GM18520 (cell line): ENCODE results near the gene RASL10B.
"Not testable (repeated sequence)": the region's sequence is repeated elsewhere in the genome, so short reads cannot be mapped to it uniquely, and the experiment has no call there.

ENCODE experiments used
- ATAC-seq: cut with Tn5 transposase; IDR thresholded peaks from one replicate; pipeline ENCODE4 v1.9.1; 2021; ENCODE audit not compliant: unreplicated experiment

RASL10B gene

GRCh38 chr17:35740997-35741931 lies 9.8 kb downstream of the RASL10B start:
- no peak for ATAC-seq

- no peak for ATAC-seq
Observed at GRCh38 chr17:35742496-35742895, 11.1 kb downstream of the RASL10B start.

- ATAC-seq, result no peak
Observed at GRCh38 chr17:35742896-35743477, 11.5 kb downstream of the RASL10B start.

DNA sequence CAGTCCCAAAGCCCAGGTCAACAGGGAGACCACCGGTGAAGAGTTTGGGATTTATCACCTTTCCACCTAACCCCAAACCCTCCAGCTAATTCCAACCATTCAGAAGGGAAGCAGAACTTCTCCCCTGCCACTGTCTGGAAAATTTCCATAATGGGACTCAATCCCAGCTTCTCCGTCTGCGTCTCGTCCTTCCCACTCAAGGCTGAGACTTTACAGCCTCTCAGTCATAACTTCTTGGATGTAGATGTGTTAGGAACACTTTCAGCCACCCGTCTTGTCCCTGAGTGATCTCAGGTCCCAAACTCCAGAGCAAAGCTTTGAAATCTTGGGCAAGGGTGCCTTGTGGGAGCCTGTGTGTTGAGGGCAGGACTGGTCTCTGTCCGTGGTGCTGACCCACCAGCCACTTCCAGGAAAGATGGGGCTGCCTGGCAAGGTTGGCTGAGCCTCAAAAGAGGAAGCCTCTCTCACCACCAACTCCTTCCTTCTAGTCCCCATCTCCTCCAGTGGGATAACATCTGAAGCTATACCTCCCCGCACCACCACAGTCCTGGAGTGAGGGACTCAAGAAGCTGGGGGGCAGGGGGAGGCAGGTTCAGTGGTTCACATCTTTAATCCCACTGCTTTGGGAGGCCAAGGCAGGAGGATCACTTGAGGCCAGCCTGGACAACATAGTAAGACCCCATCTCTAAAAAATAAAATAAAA lies 12.3 kb downstream of the RASL10B start:
- no peak for ATAC-seq

DNA sequence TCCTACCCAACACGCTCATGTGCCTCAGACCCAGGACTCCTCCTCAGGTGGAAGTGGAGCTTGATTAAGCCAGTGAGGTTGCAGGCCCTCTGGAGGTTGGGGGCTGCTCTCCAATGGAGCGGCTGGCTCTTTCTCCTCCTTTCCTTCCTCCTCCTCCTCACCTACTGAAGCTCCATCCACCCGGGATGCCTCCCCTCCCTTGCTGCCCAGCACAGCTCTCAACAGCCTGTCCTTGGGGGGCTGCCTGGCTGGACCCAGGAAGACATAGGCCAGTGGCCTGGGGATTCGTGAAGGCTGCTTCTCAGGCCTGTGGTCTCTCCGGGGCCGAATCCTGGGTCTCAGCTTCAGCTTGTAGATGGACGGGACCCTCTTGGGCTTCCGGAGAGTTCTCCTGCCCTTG lies 13.4 kb downstream of the RASL10B start:
- no peak for ATAC-seq

DNA sequence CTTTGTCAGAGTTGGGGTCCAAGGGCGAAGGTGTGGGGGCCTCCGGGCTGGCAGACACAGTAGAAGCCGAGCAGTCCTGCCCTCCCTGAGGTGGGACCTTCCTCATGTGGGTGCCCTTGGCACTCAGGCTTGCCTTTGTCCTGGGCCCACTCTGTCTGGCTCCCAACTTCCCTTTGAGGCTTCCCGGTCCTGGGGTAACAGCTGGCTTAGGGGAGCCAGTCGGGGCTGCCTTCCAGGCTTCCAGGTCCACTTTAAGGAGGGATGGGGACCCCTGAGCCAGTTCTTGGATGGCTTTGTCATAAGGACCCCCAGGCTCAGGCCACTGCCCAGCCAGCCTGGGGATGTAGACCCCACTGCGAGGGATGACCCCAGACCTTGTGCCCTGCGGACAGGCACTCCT lies 13.8 kb downstream of the RASL10B start:
- ATAC-seq, result no peak

DNA sequence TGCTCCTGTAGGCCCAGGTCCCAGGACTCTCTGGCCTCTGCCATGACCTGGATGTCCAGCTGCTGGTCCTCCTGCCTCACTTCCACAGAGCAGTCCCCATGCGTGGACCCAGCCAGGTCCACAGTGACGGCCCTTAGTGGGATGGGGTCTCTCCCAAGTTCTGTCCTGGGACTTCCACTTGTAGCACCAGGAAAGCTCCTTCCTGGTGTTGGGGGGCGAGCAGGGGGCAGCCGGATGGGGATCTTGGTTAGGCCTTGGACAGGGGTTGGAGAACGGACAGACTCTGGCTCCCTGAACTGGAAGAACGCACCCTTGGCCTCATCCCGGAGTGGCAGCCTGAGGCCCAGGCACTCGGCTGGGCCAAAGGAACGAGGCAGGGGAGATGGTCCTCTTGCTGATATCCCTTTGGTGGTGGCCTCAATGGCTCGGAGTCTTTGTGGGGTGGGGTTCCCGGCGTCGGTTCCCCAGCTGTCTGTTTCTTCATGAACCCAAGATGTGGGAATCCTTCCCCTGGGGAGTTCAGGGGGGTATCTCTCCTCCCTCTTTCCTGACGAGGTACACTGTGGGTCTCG lies 14.4 kb downstream of the RASL10B start:
- ATAC-seq, result no peak

DNA sequence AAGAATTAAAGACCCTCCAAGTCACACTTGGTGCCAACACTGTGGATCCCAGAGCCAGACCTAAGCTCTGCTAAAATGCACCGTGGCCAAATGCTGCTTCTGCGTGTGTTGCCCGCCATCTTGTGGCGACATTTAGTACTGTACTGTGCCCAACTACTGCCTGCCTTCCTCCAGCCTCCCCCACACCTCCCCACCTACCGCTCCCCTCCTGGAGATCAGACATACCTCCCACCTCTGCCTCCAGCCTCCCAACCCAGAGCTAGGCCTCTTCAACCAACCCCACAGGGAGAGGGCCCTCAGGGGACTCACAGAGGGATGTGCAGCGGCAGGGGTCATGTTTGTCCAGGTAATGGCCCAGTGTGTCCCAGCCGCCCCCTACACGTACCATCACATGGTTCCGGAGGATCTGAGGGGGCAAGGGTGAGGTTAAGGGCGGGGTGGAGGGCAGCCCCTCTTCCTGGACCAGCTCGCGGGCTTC lies 16.1 kb downstream of the RASL10B start:
- ATAC-seq, result no peak

- no peak for ATAC-seq
Observed at GRCh38 chr17:35748341-35748841, 17.0 kb downstream of the RASL10B start.

- ATAC-seq, result no peak
Observed at GRCh38 chr17:35748979-35749378, 17.5 kb downstream of the RASL10B start.

- no peak for ATAC-seq
Observed at GRCh38 chr17:35749560-35750412, 18.3 kb downstream of the RASL10B start.

DNA sequence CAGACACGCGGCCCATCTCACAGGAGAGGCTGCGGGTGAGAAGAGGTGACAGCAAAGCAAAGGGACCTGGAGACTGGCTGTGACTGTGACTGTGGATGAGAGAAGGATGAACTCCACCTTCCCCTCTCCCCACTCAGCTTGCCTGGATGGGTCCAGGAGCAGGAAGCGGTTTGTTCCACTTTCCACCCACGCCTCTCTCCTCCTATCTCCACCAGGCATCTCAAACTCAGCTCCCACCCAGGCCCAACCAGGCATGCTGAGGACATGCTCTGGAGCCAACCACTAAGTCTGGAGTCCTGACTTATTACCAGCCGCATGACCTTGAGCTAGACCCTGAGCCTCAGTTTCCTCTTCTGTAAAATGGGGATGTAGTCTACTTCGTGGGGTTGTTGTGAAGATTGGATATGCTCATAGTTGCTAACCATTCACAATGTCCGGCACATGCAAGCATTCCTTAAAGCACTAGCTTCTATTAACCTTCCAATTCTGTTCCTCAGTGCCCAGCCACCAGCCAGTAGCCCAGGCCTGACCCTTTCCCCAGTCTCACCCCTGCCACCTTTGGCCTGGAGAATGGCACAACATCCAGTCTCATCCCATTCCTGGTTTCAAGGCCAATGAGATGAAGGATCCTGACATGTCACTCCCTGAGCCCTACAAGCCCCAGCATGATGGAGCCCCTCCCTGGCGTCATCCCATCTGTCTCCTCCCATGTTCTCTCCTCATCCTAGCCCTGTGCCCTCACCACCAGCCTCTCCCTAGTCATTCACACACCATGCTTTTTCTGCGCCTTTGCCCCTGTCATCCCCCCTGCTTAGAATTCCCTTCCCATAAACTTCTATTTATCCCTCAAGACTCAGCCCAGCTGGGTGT lies 19.3 kb downstream of the RASL10B start:
- ATAC-seq, result no peak

GRCh38 chr17:35751541-35751940 lies 20.1 kb downstream of the RASL10B start:
- not testable (repeated sequence) for ATAC-seq

GRCh38 chr17:35752471-35752870 lies 21.0 kb downstream of the RASL10B start:
- ATAC-seq, result no peak

- ATAC-seq, result no peak
Observed at GRCh38 chr17:35752945-35753764, 21.7 kb downstream of the RASL10B start, which contains the start of gene GAS2L2. TSS of gene GAS2L2 (minus strand) at chr17:35753239. CDS start at chr17:35752850, 389 bp downstream.

DNA sequence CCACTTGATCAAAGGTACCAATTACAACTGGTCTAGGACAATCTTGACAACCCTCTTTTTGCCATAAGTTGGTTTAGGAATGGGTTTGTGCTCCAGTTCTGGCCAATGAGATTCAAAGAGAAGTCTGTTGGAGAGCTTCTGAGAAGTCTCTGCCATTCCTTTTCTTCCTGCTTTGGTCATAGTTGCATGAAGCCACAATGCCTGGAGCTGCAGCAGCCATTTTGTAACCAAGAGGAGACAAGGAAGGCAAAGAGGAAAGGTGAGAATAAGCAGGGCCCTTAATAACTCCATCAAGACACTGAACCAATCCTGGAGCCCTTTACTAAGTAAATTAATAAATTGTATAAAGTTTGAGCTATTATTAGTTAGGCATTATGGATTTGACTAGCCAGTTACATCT lies 25.8 kb downstream of the RASL10B start:
- ATAC-seq, result no peak

- no peak for ATAC-seq
Observed at GRCh38 chr17:35760587-35760986, 29.1 kb downstream of the RASL10B start, which contains the start of gene C17orf50. TSS of gene C17orf50 (plus strand) at chr17:35760887. CDS start at chr17:35760942, 55 bp downstream.

- ATAC-seq, result no peak
Observed at GRCh38 chr17:35761601-35762000, 30.2 kb downstream of the RASL10B start.
